GM12892 (cell line): ENCODE data around the gene C19orf44.
"Not testable (repeated sequence)": the region's sequence is repeated elsewhere in the genome, so short reads cannot be mapped to it uniquely, and the experiment has no call there.

Experiments used
- DNase-seq: peaks from one replicate; pipeline ENCODE4 v3.0.0; 2011; ENCODE audit not compliant: insufficient read length
- FAIRE-seq: peaks from 2 replicates; lab custom pipeline; 2011; peaks lifted over from hg19 to GRCh38; lab: Jason Lieb, UNC
- POLR2A ChIP-seq: IDR thresholded peaks from 2 replicates; pipeline ENCODE4 v1.6.1; 2011; ENCODE audit warnings: low read depth, low read length, control low read depth
- POLR2AphosphoS5 ChIP-seq: IDR thresholded peaks from 2 replicates; pipeline ENCODE4 v1.6.1; 2011; ENCODE audit warnings: low read depth, low read length, control low read depth
- TAF1 ChIP-seq: IDR thresholded peaks from 2 replicates; pipeline ENCODE4 v1.6.1; 2011; ENCODE audit warnings: low read depth, mild to moderate bottlenecking, control low read depth, low read length, borderline replicate concordance

Gene C19orf44

GRCh38 chr19:16460454-16460853 is 35.7 kb upstream of the C19orf44 start:
- no peak for TF ChIP-seq TAF1
- DNase-seq (no peak), FAIRE-seq (no peak)

GRCh38 chr19:16461630-16462051 is 34.6 kb upstream of the C19orf44 start:
- TF ChIP-seq POLR2A, result no peak
- TF ChIP-seq POLR2AphosphoS5, result no peak
- TF ChIP-seq TAF1, result no peak
- FAIRE-seq, result no peak

GRCh38 chr19:16462757-16463250 is 33.4 kb upstream of the C19orf44 start:
- no peak for FAIRE-seq
- TF ChIP-seq POLR2A, result no peak
- TF ChIP-seq POLR2AphosphoS5, result no peak
- no peak for TF ChIP-seq TAF1
- DNase-seq, result no peak

More at GRCh38 chr19:16461630-16462051, 34.6 kb upstream of the C19orf44 start:
- DNase-seq, result no peak

- DNase-seq, result no peak
- TF ChIP-seq POLR2AphosphoS5, result no peak
- TF ChIP-seq TAF1, result no peak
- no peak for TF ChIP-seq POLR2A
- FAIRE-seq, result no peak
These were observed 32.7 kb upstream of the C19orf44 start for GRCh38 chr19:16463341-16463990.

GRCh38 chr19:16463991-16464575 is 32.1 kb upstream of the C19orf44 start:
- TF ChIP-seq POLR2A, result no peak
- no peak for TF ChIP-seq POLR2AphosphoS5
- TF ChIP-seq TAF1, result no peak
- no peak for DNase-seq
- FAIRE-seq, result no peak

GRCh38 chr19:16465239-16465638 is 31.0 kb upstream of the C19orf44 start:
- FAIRE-seq (no peak), DNase-seq (no peak)
- TF ChIP-seq POLR2AphosphoS5 (no peak), POLR2A (no peak), TAF1 (no peak)

GRCh38 chr19:16466802-16467427 is 29.3 kb upstream of the C19orf44 start:
- not testable (repeated sequence) for FAIRE-seq, DNase-seq

GRCh38 chr19:16467581-16467980 is 28.6 kb upstream of the C19orf44 start:
- no peak for DNase-seq
- no peak for TF ChIP-seq POLR2A
- TF ChIP-seq POLR2AphosphoS5, result no peak
- TF ChIP-seq TAF1, result no peak
- no peak for FAIRE-seq

GRCh38 chr19:16470541-16470910 is 25.7 kb upstream of the C19orf44 start:
- TF ChIP-seq POLR2AphosphoS5 (no peak), TAF1 (no peak), POLR2A (no peak)
- no peak for FAIRE-seq

GRCh38 chr19:16470911-16471811 is 25.0 kb upstream of the C19orf44 start:
- FAIRE-seq (no peak), DNase-seq (no peak)

More at GRCh38 chr19:16470541-16470910, 25.7 kb upstream of the C19orf44 start:
- no peak for DNase-seq

GRCh38 chr19:16472559-16472899 is 23.7 kb upstream of the C19orf44 start:
- not testable (repeated sequence) for DNase-seq, FAIRE-seq

More at GRCh38 chr19:16470911-16471811, 25.0 kb upstream of the C19orf44 start:
- TF ChIP-seq POLR2A (no peak; the same call in 1 of the 2 replicates), TAF1 (no peak), POLR2AphosphoS5 (no peak)

GRCh38 chr19:16472992-16473391 is 23.2 kb upstream of the C19orf44 start:
- no peak for DNase-seq
- no peak for FAIRE-seq
- TF ChIP-seq POLR2A, result no peak
- no peak for TF ChIP-seq POLR2AphosphoS5
- TF ChIP-seq TAF1, result no peak
